ENCODE results near the gene CD200R1L.

Gene CD200R1L

GRCh38 chr3:112818289-112818688, 28.4 kb downstream of the CD200R1L start:
- no peak for DNase-seq (ENCODE audit: low read depth)

GRCh38 chr3:112817797-112818196, 28.9 kb downstream of the CD200R1L start:
- no peak for DNase-seq (ENCODE audit: low read depth)

- DNase-seq (ENCODE audit: low read depth) = no peak
Observed at GRCh38 chr3:112817271-112817670, 29.4 kb downstream of the CD200R1L start.

GRCh38 chr3:112815981-112816380, 30.7 kb downstream of the CD200R1L start:
- no peak for DNase-seq (ENCODE audit: low read depth)

GRCh38 chr3:112814266-112814665, 32.4 kb downstream of the CD200R1L start:
- no peak for DNase-seq (ENCODE audit: low read depth)

- DNase-seq (ENCODE audit: low read depth) = no peak
Observed at GRCh38 chr3:112813723-112814171, 32.9 kb downstream of the CD200R1L start.

GRCh38 chr3:112813016-112813415, 33.6 kb downstream of the CD200R1L start:
- no peak for DNase-seq (ENCODE audit: low read depth)

- no peak for DNase-seq (ENCODE audit: low read depth)
Observed at GRCh38 chr3:112811917-112812660, 34.6 kb downstream of the CD200R1L start.

GRCh38 chr3:112811131-112811884, 35.4 kb downstream of the CD200R1L start:
- DNase-seq (ENCODE audit: low read depth) = no peak

- DNase-seq (ENCODE audit: low read depth) = no peak
Observed at GRCh38 chr3:112810561-112810960, 36.1 kb downstream of the CD200R1L start.

GRCh38 chr3:112808136-112808535, 38.5 kb downstream of the CD200R1L start:
- DNase-seq (ENCODE audit: low read depth) = no peak

- no peak for DNase-seq (ENCODE audit: low read depth)
Observed at GRCh38 chr3:112807685-112808084, 39.0 kb downstream of the CD200R1L start.

- DNase-seq (ENCODE audit: low read depth) = no peak
Observed at GRCh38 chr3:112806903-112807302, 39.8 kb downstream of the CD200R1L start.

GRCh38 chr3:112805126-112805525, 41.5 kb downstream of the CD200R1L start:
- DNase-seq (ENCODE audit: low read depth) = no peak

- DNase-seq (ENCODE audit: low read depth) = no peak
Observed at GRCh38 chr3:112804021-112804420, 42.6 kb downstream of the CD200R1L start.

- no peak for DNase-seq (ENCODE audit: low read depth)
Observed at GRCh38 chr3:112803467-112803866, 43.2 kb downstream of the CD200R1L start.

- no peak for DNase-seq (ENCODE audit: low read depth)
Observed at GRCh38 chr3:112802338-112802737, 44.3 kb downstream of the CD200R1L start.

GRCh38 chr3:112799946-112800345, 46.7 kb downstream of the CD200R1L start:
- no peak for DNase-seq (ENCODE audit: low read depth)

GRCh38 chr3:112794622-112795172, 52.0 kb downstream of the CD200R1L start:
- DNase-seq (ENCODE audit: low read depth) = no peak

GRCh38 chr3:112793326-112794081, 53.2 kb downstream of the CD200R1L start:
- no peak for DNase-seq (ENCODE audit: low read depth)

GRCh38 chr3:112791736-112792135, 54.9 kb downstream of the CD200R1L start:
- DNase-seq (ENCODE audit: low read depth) = no peak

- no peak for DNase-seq (ENCODE audit: low read depth)
Observed at GRCh38 chr3:112789787-112790186, 56.9 kb downstream of the CD200R1L start.
